Ovary (tissue), 3 donors: Measurements from ENCODE around the gene SCAMP4.

Experiments
- EP300 ChIP-seq: sonication (generic); formaldehyde crosslinking; IDR thresholded peaks from one replicate; pipeline ENCODE4 v1.6.1; 2017; ENCODE audit warnings: antibody characterized with exemption
- POLR2A ChIP-seq: fragments of 450-650 bp; IDR thresholded peaks from one replicate; pipeline ENCODE4 v1.6.1; 2017; ENCODE audit warnings: antibody characterized with exemption, mild to moderate bottlenecking, moderate library complexity
- TF ChIP-seq, protein P1 (sequence below), 3 donors: fragments of 450-650 bp in 2 of 3; fragments of 200-600 bp in 1 of 3; IDR thresholded peaks; one replicate each; pipeline versions ENCODE4 v1.5.1 to v1.8.0; 2016 to 2022; ENCODE audit warnings: antibody characterized with exemption in 3 of 3, mild to moderate bottlenecking in 1 of 3
- donor health status: DM: no; HTN: no; CAD: no.

GRCh38 chr19:1884291-1884718 is 20.9 kb upstream of the SCAMP4 start:
- no peak for TF ChIP-seq EP300
- no peak for TF ChIP-seq POLR2A
- TF ChIP-seq, protein P1, sequence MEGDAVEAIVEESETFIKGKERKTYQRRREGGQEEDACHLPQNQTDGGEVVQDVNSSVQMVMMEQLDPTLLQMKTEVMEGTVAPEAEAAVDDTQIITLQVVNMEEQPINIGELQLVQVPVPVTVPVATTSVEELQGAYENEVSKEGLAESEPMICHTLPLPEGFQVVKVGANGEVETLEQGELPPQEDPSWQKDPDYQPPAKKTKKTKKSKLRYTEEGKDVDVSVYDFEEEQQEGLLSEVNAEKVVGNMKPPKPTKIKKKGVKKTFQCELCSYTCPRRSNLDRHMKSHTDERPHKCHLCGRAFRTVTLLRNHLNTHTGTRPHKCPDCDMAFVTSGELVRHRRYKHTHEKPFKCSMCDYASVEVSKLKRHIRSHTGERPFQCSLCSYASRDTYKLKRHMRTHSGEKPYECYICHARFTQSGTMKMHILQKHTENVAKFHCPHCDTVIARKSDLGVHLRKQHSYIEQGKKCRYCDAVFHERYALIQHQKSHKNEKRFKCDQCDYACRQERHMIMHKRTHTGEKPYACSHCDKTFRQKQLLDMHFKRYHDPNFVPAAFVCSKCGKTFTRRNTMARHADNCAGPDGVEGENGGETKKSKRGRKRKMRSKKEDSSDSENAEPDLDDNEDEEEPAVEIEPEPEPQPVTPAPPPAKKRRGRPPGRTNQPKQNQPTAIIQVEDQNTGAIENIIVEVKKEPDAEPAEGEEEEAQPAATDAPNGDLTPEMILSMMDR (IDR thresholded peaks at IDR 0.05) = no peak
